ENCODE results near the gene PRELID2.

Gene PRELID2

GRCh38 chr5:145812877-145813276 is 22.3 kb downstream of the PRELID2 start:
- no peaks in the 10 kb centered on the region for H3K36me3 ChIP-seq
- TF ChIP-seq CTCF (IDR thresholded peaks at IDR 0.05) = no peak
- H3K27me3 ChIP-seq = no peaks in the 10 kb centered on the region
- no peaks in the 10 kb centered on the region for H3K9me3 ChIP-seq
- H3K27ac ChIP-seq = no peak overlapping the region
- no peak overlapping the region for H3K4me3 ChIP-seq (ENCODE audit: low read depth in 1 of 2, low read length in 1 of 2)
- H3K4me1 ChIP-seq (ENCODE audit: control insufficient read depth in 1 of 2, insufficient read depth in 1 of 2, low read depth in 1 of 2, low read length in 1 of 2) = no peaks in the 10 kb centered on the region

- TF ChIP-seq CTCF (IDR thresholded peaks at IDR 0.05) = no peak
- Histone ChIP-seq H3K27me3 (no peaks in the 10 kb centered on the region), H3K4me1 (ENCODE audit: control insufficient read depth in 1 of 2, insufficient read depth in 1 of 2, low read depth in 1 of 2, low read length in 1 of 2) (no peaks in the 10 kb centered on the region), H3K36me3 (no peaks in the 10 kb centered on the region), H3K4me3 (ENCODE audit: low read depth in 1 of 2, low read length in 1 of 2) (no peak overlapping the region), H3K27ac (no peak overlapping the region), H3K9me3 (no peaks in the 10 kb centered on the region)
Measured at GRCh38 chr5:145811834-145812625, 23.1 kb downstream of the PRELID2 start.

- H3K9me3 ChIP-seq = no peaks in the 10 kb centered on the region
- TF ChIP-seq CTCF (IDR thresholded peaks at IDR 0.05) = no peak
- H3K36me3 ChIP-seq = no peaks in the 10 kb centered on the region
- H3K27me3 ChIP-seq = no peaks in the 10 kb centered on the region
- no peaks in the 10 kb centered on the region for H3K4me1 ChIP-seq (ENCODE audit: control insufficient read depth in 1 of 2, insufficient read depth in 1 of 2, low read depth in 1 of 2, low read length in 1 of 2)
- H3K4me3 ChIP-seq (ENCODE audit: low read depth in 1 of 2, low read length in 1 of 2) = no peak overlapping the region
- H3K27ac ChIP-seq = no peak overlapping the region
Measured at GRCh38 chr5:145806923-145807322, 28.2 kb downstream of the PRELID2 start.

GRCh38 chr5:145805819-145806218 is 29.3 kb downstream of the PRELID2 start:
- no peaks in the 10 kb centered on the region for H3K36me3 ChIP-seq
- H3K4me3 ChIP-seq (ENCODE audit: low read depth in 1 of 2, low read length in 1 of 2) = no peak overlapping the region
- no peaks in the 10 kb centered on the region for H3K4me1 ChIP-seq (ENCODE audit: control insufficient read depth in 1 of 2, insufficient read depth in 1 of 2, low read depth in 1 of 2, low read length in 1 of 2)
- no peaks in the 10 kb centered on the region for H3K27me3 ChIP-seq
- no peak for TF ChIP-seq CTCF (IDR thresholded peaks at IDR 0.05)
- no peaks in the 10 kb centered on the region for H3K9me3 ChIP-seq
- no peak overlapping the region for H3K27ac ChIP-seq

GRCh38 chr5:145804701-145805100 is 30.4 kb downstream of the PRELID2 start:
- H3K27ac ChIP-seq = no peak overlapping the region
- no peak overlapping the region for H3K4me3 ChIP-seq (ENCODE audit: low read depth in 1 of 2, low read length in 1 of 2)
- no peaks in the 10 kb centered on the region for H3K4me1 ChIP-seq (ENCODE audit: control insufficient read depth in 1 of 2, insufficient read depth in 1 of 2, low read depth in 1 of 2, low read length in 1 of 2)
- TF ChIP-seq CTCF (IDR thresholded peaks at IDR 0.05) = no peak
- no peaks in the 10 kb centered on the region for H3K27me3 ChIP-seq
- H3K36me3 ChIP-seq = no peaks in the 10 kb centered on the region
- H3K9me3 ChIP-seq = no peaks in the 10 kb centered on the region

Data from neutrophil (primary cell).